CD14-positive monocyte (primary cell): ENCODE data around the gene FAM47E. TPM values are rescaled to one million over a fixed set of nuclear protein-coding genes. Genes with fewer than 3 reads are reported as not detected.

ENCODE experiments used
- DNase-seq, 3 donors: peaks; one replicate each; pipeline ENCODE4 v3.0.0-alpha.2; 2011 to 2022
- H2AFZ ChIP-seq: 2 replicates; pipeline ENCODE4 v1.6.0; 2012; ENCODE audit warnings: mild to moderate bottlenecking, low read depth, low read length, inconsistent platforms; ENCODE audit not compliant: insufficient read depth, poor library complexity, severe bottlenecking
- H3K27ac ChIP-seq, 2 donors: 1 replicate in 1 of 2; 2 replicates in 1 of 2; pipeline ENCODE4 v1.5.1; 2012 to 2013; ENCODE audit warnings: low read length in 2 of 2, control low read depth in 1 of 2, inconsistent platforms in 1 of 2, low read depth in 1 of 2, mild to moderate bottlenecking in 1 of 2
- H3K27me3 ChIP-seq, 2 donors: one replicate each; pipeline versions ENCODE4 v1.6.0 to v1.6.1; 2011 to 2013; ENCODE audit warnings: low read length in 2 of 2; ENCODE audit not compliant: control insufficient read depth in 2 of 2, insufficient read depth in 2 of 2
- H3K36me3 ChIP-seq, 2 donors: replicated peaks in 1 of 2; 1 replicate in 1 of 2; 2 replicates in 1 of 2; pipeline versions ENCODE4 v1.5.1 to v1.6.1; 2012 to 2013; ENCODE audit warnings: low read length in 2 of 2, control low read depth in 1 of 2, inconsistent platforms in 1 of 2, mild to moderate bottlenecking in 1 of 2; ENCODE audit not compliant: insufficient read depth in 2 of 2, control insufficient read depth in 1 of 2
- H3K4me1 ChIP-seq, 2 donors: 1 replicate in 1 of 2; 2 replicates in 1 of 2; pipeline versions ENCODE4 v1.5.1 to v1.6.1; 2012 to 2013; ENCODE audit warnings: low read length in 2 of 2, control low read depth in 1 of 2, inconsistent platforms in 1 of 2, mild to moderate bottlenecking in 1 of 2, moderate library complexity in 1 of 2; ENCODE audit not compliant: insufficient read depth in 2 of 2, control insufficient read depth in 1 of 2
- H3K4me2 ChIP-seq: replicated peaks from 2 replicates; pipeline ENCODE3; 2012; ENCODE audit warnings: low read length, moderate library complexity, mild to moderate bottlenecking; ENCODE audit not compliant: poor library complexity, severe bottlenecking; ENCODE audit errors: extremely low read depth
- H3K4me3 ChIP-seq, 3 experiments: fragments of 200-600 bp in 1 of 3; sonication (generic) in 1 of 3; replicated peaks in 1 of 3; 1 replicate in 2 of 3; 2 replicates in 1 of 3; pipeline ENCODE4 v1.5.1; 2011 to 2013; ENCODE audit warnings: low read length in 3 of 3, mild to moderate bottlenecking in 3 of 3, control low read depth in 2 of 3, low read depth in 2 of 3, inconsistent platforms in 1 of 3, moderate library complexity in 1 of 3
- H3K79me2 ChIP-seq: 2 replicates; pipeline ENCODE4 v1.6.0; 2012; ENCODE audit warnings: mild to moderate bottlenecking, control low read depth, inconsistent platforms, low read length, moderate library complexity; ENCODE audit not compliant: insufficient read depth
- H3K9ac ChIP-seq: 2 replicates; pipeline ENCODE4 v1.6.0; 2017; ENCODE audit warnings: low read length, mild to moderate bottlenecking; ENCODE audit not compliant: insufficient read depth, poor library complexity, severe bottlenecking
- H3K9me3 ChIP-seq, 2 donors: replicated peaks in 1 of 2; 1 replicate in 1 of 2; 2 replicates in 1 of 2; pipeline versions ENCODE4 v1.5.1 to v1.6.1; 2012 to 2013; ENCODE audit warnings: low read length in 2 of 2, control low read depth in 1 of 2; ENCODE audit not compliant: control insufficient read depth in 1 of 2, insufficient read depth in 1 of 2
- H4K20me1 ChIP-seq: 2 replicates; pipeline ENCODE4 v1.6.0; 2012; ENCODE audit warnings: mild to moderate bottlenecking, low read length, control low read depth, moderate library complexity; ENCODE audit not compliant: insufficient read depth
- H3K27ac Mint-ChIP-seq, 7 donors: one replicate each; pipeline ENCODE4 v1.8.0; 2020; ENCODE audit warnings: mild to moderate bottlenecking in 7 of 7, mixed read lengths in 7 of 7, moderate library complexity in 6 of 7, inconsistent platforms in 2 of 7
- H3K27me3 Mint-ChIP-seq, 3 donors: one replicate each; pipeline ENCODE4 v1.8.0; 2021 to 2022; ENCODE audit warnings: low read depth in 3 of 3, mild to moderate bottlenecking in 3 of 3, mixed read lengths in 3 of 3, moderate library complexity in 3 of 3, inconsistent platforms in 1 of 3
- H3K36me3 Mint-ChIP-seq, 2 donors: one replicate each; pipeline ENCODE4 v1.8.0; 2020; ENCODE audit warnings: mixed read lengths in 2 of 2, inconsistent platforms in 1 of 2, mild to moderate bottlenecking in 1 of 2
- H3K4me1 Mint-ChIP-seq: one replicate; pipeline ENCODE4 v1.8.0; 2020; ENCODE audit warnings: mild to moderate bottlenecking, mixed read lengths
- H3K4me3 Mint-ChIP-seq, 2 donors: one replicate each; pipeline ENCODE4 v1.8.0; 2020; ENCODE audit warnings: mild to moderate bottlenecking in 2 of 2, mixed read lengths in 2 of 2, moderate library complexity in 1 of 2
- H3K9me3 Mint-ChIP-seq, 7 donors: one replicate each; pipeline ENCODE4 v1.8.0; 2020 to 2022; ENCODE audit warnings: mixed read lengths in 7 of 7, mild to moderate bottlenecking in 6 of 7, moderate library complexity in 6 of 7, inconsistent platforms in 2 of 7
- WGBS: methylation state at CpG from one replicate; pipeline ENCODE4 v1.1.5; 2013; ENCODE audit warnings: missing lambda C conversion rate; ENCODE audit not compliant: insufficient coverage; 5-methylcytosine and 5-hydroxymethylcytosine counted together
- intact Hi-C, 2 donors: fragments of 100-400 bp; cut with micrococcal nuclease; formaldehyde crosslinking; loops; one replicate each; pipeline versions ENCODE4 v1.15.0 to v1.15.1; 2023
- polyA plus RNA-seq, 3 donors: library from polyadenylated mRNA; depleted of rRNA in 1 of 3; unstranded in 2 of 3; stranded (reverse) in 1 of 3; fragments of 300-500 nt in 2 of 3; fragments of >200 nt in 1 of 3; fragmentation: Illumina TruSeq in 2 of 3; gene quantifications; 1 replicate in 2 of 3; 2 replicates in 1 of 3; pipeline ENCODE4 v1.2.3, GENCODE V29; 2012 to 2021
- TF ChIP-seq, protein P1 (sequence below): fragments of 200-600 bp; IDR thresholded peaks from one replicate; pipeline ENCODE4 v1.8.0; 2022; ENCODE audit warnings: antibody characterized with exemption, mild to moderate bottlenecking

Gene FAM47E
- polyA plus RNA-seq, 3 donors: 0.31 TPM; not detected in 2

DNA sequence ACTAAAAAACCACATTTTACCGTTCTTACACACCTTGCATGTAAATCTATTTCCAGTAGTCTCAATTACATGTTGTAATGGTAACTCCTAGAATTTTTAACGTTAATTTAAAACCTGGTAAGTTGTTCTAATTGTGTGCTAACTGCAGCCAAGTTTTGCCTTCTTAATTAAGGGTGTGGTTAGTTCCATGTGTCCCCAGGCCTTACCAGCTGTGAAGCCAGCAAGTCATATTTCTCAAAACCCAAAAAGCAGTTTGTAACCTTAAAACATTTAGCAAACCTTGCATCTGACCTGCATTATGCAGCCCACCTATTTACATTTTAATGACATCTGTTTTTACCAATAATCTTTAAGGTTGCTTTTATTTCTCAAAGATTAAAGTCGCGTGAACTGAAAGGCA lies 18.4 kb upstream of the FAM47E start:
- Mint-ChIP-seq H3K27me3 (peaks cover 0 to 3% (median 0%) of the 10 kb centered on the region in 3 donors), H3K36me3 (peaks cover 0 to 2% of the 10 kb centered on the region in 2 donors), H3K9me3 (peaks cover 13 to 22% (median 17%) of the 10 kb centered on the region in 7 donors), H3K4me1 (peaks cover 4% of the 10 kb centered on the region), H3K27ac (no peak overlapping the region), H3K4me3 (no peak overlapping the region)
- Histone ChIP-seq H3K27me3 (no peaks in the 10 kb centered on the region), H3K79me2 (no peaks in the 10 kb centered on the region), H3K4me1 (no peaks in the 10 kb centered on the region), H3K4me2 (peak overlapping the region; percentile 50), H3K4me3 (no peak overlapping the region), H4K20me1 (no peaks in the 10 kb centered on the region), H2AFZ (peak overlapping the region; percentile 58), H3K36me3 (no peaks in the 10 kb centered on the region), H3K27ac (no peak overlapping the region), H3K9me3 (peaks cover under 1 to 19% of the 10 kb centered on the region in 2 donors), H3K9ac (no peak overlapping the region)
- DNase-seq: no peak
- no CpG with 5 or more reads among the region's 4 CpGs for WGBS
- intact Hi-C loops: no loop called here
- TF ChIP-seq, protein P1, sequence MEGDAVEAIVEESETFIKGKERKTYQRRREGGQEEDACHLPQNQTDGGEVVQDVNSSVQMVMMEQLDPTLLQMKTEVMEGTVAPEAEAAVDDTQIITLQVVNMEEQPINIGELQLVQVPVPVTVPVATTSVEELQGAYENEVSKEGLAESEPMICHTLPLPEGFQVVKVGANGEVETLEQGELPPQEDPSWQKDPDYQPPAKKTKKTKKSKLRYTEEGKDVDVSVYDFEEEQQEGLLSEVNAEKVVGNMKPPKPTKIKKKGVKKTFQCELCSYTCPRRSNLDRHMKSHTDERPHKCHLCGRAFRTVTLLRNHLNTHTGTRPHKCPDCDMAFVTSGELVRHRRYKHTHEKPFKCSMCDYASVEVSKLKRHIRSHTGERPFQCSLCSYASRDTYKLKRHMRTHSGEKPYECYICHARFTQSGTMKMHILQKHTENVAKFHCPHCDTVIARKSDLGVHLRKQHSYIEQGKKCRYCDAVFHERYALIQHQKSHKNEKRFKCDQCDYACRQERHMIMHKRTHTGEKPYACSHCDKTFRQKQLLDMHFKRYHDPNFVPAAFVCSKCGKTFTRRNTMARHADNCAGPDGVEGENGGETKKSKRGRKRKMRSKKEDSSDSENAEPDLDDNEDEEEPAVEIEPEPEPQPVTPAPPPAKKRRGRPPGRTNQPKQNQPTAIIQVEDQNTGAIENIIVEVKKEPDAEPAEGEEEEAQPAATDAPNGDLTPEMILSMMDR: no peak

DNA sequence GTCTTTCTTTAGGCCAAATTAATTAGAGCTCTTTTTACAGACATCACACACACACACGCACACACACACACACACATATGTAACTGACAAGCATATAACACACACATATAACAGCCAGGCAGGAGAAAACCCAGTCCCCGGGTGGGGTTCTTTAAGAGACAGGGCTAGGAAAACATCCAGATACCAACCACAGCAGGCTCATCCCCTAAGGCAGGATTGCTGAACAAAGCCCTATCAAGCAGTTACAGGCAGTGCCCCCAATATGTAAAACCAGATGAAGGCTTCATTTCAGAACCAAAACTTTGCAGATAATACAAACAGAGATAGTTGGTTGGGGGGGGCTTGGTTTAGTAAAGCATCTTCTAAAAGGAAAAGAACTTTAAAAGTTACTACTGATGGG lies 18.0 kb upstream of the FAM47E start:
- intact Hi-C loops: no loop called here
- Histone ChIP-seq H3K79me2 (no peaks in the 10 kb centered on the region), H3K9ac (no peak overlapping the region), H2AFZ (peak overlapping the region; percentile 58), H3K36me3 (no peaks in the 10 kb centered on the region), H3K27ac (peak overlapping the region in 1 of 2 donors; percentile 12), H3K4me1 (no peaks in the 10 kb centered on the region), H3K9me3 (peaks cover 0 to 16% of the 10 kb centered on the region in 2 donors), H3K27me3 (no peaks in the 10 kb centered on the region), H3K4me3 (peak overlapping the region in 2 of 3 experiments; percentile 15 to 52), H4K20me1 (no peaks in the 10 kb centered on the region), H3K4me2 (peak overlapping the region; percentile 50)
- peaks cover 4% of the 10 kb centered on the region for H3K4me1 Mint-ChIP-seq
- H3K36me3 Mint-ChIP-seq: peaks cover 0 to 2% of the 10 kb centered on the region in 2 donors
- DNase-seq: no peak
- peak overlapping the region in 1 of 7 donors; percentile 48 for H3K27ac Mint-ChIP-seq
- WGBS: 80% methylated on average over 1 of the region's 2 CpGs
- H3K27me3 Mint-ChIP-seq: peaks cover 0 to 3% (median 0%) of the 10 kb centered on the region in 3 donors
- H3K4me3 Mint-ChIP-seq: peak overlapping the region in 1 of 2 donors; percentile 76
- peaks cover 10 to 20% (median 16%) of the 10 kb centered on the region in 7 donors for H3K9me3 Mint-ChIP-seq
- TF ChIP-seq, protein P1: no peak
